DMS 273 (cell line): ENCODE results near the gene NRAS.
"Not testable (repeated sequence)": the region's sequence is repeated elsewhere in the genome, so short reads cannot be mapped to it uniquely, and the experiment has no call there.

Experiments
- DNase-seq: peaks from one replicate; lab custom pipeline; 2025; ENCODE audit not compliant: unreplicated experiment; lab: John Stamatoyannopoulos, UW

Gene NRAS

DNA sequence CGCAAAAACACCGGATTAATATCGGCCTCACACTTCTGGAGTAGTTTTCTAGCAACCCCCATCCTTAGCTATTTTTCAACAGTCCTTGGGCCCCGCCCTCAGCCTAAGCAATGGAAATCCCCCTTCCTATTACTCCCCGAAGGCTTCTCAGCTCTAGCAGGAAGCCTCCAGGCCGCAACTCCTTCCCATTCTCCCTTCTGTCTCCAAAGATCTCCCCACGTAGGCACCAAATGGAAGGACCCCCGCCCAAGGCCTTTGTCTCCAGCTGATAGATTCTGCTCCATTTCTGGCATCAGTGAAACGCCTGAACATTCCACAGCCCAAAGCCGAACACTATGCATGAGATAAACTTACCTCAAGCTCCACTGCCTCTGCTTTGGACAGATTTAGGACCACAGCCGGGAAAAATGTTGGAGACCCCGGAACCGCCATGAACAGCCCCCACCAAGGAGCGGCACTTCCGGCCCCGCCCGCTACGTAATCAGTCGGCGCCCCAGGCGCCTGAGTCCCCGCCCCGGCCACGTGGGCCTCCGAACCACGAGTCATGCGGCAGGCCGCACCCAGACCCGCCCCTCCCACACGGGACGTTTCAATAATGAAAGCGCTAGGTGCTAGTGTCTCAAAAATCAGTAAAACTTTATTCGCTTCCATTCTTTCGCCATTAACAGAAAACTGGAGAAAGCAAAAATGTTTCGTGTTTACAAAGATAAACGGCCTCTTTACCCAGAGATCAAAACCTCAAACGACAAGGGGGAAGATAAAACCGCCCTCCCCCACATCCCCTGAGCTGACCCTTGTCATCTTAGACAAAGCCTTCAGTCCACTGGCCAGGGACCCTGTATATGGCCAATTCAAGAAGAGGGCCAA, at the start of gene NRAS:
NRAS (minus strand) TSS at position 468 of the 867 bp plus-strand sequence. CDS start 611 bp downstream, outside the sequence.
- peak; percentile 98 for DNase-seq

DNA sequence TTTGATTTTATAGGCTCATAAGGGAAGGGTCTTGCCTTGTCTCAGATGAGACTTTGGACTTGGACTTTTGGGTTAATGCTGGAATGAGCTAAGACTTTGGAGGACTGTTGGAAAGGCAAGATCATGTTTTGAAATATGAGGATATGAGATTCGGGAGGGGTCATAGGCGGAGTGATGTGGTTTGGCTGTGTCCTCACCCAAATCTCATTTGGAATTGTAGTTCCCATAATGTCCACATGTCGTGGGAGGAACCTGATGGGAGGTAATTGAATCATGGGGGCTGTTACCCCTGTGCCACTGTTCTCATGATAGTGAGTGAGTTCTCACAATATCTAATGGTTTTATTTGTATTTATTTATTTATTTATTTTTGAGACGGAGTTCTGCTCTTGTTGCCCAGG, 48.1 kb upstream of the NRAS start:
- peak; percentile 24 for DNase-seq

DNA sequence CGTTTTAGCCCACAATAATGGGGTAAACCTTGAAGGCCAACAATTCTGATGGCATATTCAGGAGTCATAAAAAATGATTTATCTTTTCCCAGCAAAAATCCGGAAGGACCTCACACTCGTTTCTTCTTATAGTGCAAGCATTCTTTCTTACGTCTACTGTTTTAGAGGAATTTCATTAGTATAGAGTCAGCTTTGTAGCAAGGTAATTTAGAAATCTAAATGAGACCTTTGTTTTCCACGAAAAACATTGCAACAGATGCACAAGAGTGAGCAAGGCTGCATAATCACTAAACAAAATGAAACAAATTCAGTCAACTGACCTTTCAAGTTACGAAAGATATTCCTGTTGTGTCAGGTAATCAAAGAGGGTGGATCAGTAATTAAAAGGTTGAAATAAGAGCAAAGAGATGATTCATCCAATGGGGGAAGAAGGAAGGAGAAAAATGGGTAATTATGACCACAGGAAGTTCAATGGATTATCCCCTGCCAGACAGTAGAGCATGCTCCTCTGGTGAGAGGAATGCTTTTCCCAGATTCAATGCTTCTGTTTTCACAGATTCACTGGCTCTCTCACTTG, 41.8 kb upstream of the NRAS start:
- no peak for DNase-seq

DNA sequence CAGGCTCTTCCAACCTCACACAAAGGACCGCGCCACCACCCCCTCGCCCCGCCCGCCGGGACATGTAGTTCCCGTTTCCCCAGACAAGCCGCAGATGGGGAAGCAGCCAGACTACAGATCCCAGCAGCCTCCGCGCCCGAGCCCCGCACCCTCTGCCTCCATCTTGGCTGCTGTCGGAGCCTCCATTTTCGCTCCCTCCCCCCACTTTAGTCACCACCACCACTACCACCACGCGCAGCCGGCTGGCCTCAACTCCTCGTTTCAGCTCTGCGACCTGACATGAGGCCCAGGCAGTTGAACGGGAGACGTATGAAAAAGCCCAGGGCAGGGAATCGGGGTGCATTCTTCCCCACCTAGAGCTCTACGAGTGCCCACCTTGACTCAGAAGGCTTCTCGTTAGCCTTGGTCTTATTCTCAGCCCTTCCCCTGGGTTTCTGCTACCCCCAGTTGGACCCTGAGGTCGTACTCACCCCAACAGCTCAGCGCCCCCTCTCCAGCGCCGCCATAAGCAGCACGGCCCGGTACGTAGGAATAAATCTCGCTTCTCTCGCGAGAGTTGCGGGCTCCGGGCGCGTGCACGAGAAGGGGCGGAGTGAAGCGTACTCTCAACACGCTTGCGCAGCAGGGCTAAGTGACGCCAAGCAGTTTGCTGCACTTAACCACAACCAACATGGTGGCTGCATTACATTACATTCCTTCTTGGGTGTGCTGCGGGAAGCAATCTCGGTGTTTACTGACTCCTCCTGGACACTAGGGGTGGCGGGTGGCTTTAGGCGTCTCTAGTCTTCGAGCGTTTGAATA, 41.1 kb upstream of the NRAS start, which contains the start of gene CSDE1:
CSDE1 (minus strand) TSS at position 530 of the 801 bp plus-strand sequence. CDS start 18,094 bp downstream, outside the sequence.
- DNase-seq: peak; percentile 99

DNA sequence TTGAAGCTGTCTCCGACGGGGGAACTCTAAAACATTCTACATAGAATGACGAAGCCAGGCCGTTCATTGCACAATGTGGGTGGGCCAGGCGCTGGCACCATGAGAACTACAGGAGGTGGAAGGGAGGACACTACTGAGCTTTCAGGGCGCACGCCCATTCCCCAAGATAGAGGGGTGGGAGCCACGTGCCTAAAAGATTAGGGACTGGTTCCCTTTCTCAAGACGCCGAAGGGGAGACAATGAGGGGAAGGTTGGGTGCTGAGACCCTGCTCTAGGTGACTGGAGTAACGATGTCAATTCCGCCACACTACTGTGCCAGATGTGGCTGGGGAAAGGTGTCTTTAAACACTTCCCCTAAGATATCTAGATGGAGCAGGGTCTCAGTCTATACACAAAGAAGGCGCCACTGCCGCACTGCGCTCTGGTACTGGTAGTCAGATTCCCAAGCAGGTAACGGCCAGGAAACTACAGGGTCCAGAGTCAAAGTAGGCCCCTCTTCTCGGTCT, 40.4 kb upstream of the NRAS start:
- DNase-seq: peak; percentile 55

DNA sequence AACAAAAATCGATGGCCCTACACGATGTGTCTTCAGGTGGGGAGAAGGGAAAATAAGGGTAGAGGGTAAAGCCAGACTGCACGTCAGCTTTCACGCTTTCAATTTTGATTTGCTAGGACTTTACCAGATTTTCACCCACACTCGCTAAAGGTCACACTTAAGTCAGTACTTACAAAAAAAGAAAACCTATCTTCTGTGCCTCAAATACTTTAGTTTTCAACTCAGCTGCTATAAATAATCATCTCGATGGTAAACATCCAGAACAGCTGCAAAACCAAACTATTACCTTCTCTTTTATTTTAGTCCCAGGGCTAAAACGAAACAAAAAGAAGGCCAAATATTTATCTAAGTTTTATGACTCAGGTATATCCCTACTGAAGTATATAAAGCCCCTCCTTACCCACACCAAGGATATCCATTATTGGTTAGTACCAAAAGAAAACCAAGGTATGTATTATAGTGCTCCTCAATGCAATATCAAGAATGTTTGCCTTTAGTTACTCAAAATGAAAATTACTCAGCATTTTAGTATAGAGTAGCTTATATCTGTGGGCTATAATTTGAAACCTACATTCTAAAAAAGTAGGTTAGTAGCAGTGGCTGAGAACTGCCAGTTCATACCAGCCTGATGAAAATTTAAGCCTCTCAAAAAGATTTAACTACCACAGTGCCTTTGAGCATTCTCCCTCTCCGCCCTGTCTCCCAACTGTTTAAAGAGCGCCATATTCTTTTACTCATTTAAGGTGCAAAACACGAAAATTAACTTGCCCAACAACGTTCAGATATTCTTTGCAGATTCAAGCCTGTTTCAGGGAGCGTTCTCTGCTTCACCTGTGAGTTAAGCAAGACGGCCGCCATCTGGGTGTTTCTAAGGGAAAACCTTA, 39.7 kb upstream of the NRAS start:
- DNase-seq: peak; percentile 38

DNA sequence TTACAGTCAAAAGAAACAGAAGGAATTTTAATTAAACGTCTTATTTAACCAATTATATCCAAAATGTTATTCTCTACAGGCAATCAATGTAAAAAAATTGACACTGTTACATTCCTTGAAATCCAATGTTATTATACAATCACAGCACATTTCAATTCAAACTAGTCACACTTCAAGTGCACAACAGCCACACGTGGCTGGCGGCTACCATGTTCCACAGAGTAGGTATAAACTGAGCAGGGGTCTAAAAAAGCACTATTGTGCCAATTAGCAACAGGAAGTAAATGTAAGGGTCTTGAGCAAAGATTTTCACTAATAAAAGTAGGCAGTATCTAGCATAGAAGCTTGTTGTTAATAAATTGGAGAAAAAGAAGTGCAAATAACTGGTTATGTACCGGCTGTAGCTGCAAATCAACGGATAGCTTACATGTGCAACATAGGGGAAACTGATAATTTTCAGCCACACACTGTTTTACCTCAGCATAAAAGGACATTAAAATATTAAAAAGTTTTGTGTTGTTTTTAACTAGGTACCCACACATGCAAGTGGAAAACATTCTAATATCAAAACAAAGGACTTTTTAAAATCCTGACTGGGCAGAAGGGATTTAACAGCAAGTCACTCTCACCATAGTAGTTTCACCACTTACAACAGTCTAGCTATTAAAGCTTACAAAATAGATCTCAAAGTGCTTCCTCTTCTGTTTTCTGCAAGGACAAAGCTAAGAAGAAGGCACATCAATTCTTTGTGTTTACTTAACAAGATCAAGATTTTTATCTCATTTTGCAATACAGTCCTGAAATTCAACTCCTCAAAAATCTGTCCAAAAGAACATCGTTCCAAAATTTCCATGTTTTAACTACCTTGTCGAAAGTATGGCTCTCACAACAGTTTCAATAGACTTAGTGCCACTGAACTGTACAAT, 38.7 kb upstream of the NRAS start:
- DNase-seq: no peak

DNA sequence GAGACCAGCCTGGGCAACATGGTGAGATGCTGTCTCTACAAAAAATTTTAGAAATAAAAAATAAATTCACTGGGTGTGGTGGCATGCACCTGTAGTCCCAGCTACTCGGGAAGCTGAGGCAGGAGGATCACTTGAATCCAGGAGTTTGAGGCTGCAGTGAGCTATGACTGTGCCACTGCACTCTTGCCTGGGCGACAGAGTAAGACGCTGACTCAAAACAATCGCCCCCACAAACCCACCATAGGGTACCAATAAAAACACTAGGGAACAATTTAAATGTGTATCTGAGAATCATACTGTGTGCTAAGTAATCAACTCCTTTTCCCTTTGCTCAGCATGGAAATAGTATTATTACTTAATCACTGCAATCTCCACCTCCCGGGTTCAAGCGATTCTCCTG, 37.1 kb upstream of the NRAS start:
- not testable (repeated sequence) for DNase-seq

DNA sequence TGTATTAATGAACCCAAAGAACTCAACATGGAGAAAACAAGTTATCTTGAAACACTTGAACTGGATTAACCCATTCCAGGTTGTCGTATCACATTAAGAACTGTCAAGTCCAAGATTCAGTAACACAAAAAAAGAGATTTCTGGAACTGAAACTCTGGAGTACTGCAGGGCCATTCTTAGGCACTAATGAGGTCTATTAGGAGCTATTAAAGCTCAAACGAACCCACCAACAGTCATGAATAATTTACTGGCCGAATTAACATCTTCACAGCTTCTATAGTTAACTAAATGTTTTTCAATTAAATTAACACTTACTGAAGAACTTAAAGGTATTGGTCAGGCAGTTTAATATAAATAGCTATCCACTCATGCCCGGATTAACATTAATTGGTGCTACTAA, 36.6 kb upstream of the NRAS start:
- no peak for DNase-seq

DNA sequence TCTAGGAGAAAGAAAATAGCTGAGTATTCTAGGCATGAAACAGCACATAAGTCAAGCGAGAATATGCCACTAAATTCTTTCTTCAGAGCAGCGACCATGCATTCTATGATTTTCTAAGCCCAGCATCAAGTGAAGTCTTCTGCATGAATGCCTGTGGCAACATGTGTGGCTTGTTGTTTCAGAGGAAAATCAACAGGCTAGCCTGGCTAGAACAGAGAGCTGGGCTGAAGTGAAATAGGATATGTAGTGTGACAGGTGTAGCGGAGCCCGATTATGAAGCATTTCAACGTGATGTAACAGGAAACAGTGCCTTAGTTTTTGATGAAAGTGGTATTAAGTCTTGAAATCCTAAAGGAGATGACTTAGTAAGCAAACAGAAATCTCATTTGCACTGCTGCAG, 34.2 kb upstream of the NRAS start:
- no peak for DNase-seq

DNA sequence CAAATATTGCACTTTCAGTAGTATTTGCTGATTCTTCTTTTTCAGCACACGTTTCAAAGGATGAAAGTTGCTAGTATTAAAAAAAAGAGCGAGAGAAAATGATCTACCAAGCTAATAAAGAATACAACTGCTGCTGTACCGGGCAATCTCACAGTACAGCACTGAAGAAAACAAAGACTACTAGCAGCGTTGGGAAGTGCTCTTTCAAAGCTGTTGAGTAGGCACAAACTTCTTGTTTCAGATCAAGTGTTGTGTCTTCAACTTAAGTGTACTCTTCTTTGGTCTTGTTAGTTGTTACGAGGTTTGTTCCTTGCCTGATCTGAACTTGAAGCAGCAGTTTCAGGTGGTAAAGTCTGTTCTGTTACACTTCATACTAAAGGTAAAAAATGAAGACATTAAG, 33.3 kb upstream of the NRAS start:
- DNase-seq: no peak

DNA sequence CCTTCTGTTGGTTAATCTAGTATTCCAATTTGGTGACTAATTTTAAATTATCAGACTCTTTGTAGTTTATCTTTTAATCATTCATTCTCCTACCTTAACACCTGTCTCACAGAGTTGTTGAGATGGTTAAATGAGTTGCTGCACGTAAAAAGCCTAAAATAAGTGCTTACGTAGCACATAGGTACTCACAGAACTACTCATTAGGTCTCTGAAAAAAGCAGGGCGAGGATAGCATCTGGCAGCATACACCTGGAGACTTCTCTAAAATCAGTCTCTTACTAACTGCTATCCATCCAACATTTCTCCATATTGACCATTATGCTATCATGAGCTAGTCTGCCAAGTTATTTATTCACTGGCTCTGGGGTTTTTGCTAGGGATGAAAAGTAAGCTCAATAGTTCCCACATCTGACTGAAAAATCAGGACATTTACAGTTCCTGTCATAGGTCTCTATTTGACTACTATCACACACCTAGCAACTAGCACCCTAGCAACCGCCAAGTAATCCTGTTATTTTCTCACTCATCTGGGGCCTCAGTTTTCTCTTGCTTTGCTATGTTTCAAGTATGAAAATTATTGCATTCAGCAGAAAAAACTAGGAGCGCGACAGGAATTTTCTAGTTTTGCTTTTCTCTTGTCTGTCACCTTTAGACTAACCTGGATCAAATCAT, 30.0 kb upstream of the NRAS start:
- DNase-seq: no peak

DNA sequence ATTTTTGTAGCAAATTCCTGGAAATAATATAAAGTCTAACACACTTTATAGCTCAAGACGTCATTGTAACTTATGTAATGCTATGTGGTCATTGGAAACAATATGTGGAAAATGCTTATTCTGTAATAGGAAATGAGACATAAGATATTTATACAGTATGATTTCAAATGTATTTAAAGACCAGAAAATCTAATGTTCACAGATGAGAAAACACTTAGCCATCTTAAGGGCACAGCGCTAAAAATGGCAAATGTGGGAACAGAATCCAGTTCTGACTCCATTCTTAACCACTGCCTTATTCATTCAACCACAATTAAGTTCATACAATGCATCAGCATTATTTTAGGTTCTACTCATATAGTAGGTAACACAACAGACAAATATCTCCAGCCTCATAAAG, 28.7 kb upstream of the NRAS start:
- DNase-seq: no peak

DNA sequence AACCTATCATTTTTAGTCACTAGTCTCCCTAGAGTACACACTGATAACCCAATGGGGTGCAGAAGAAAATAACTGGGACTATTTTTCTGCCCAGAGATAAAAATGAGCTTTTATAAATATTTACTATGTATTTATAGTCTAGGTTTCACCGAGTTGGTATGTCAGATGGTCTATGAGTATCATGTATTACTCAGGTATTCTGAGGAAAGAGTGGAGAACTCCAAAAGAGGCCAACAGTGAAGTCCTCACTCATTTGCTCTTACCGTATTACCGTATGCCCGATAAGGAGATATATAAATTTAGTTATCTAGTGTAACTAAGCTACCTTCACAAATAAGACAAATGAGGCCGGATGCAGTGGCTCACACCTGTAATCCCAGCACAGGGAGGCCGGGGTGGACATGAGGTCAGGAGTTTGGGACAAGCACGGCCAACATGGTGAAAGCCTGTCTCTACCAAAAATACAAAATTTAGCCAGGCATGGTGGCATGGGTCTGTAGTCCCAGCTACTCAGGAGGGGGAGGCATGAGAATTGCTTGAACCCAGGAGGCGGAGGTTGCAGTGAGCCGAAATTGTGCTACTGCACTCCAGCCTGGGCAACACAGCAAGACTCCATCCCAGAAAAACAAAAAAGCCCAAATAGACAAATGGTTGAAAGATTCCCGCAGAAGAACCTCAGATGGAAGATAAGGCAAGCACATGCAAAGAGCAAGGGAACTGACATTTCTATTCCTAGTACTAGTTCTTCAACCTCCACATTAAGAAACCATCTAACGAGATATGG, 25.6 kb upstream of the NRAS start:
- DNase-seq: no peak

DNA sequence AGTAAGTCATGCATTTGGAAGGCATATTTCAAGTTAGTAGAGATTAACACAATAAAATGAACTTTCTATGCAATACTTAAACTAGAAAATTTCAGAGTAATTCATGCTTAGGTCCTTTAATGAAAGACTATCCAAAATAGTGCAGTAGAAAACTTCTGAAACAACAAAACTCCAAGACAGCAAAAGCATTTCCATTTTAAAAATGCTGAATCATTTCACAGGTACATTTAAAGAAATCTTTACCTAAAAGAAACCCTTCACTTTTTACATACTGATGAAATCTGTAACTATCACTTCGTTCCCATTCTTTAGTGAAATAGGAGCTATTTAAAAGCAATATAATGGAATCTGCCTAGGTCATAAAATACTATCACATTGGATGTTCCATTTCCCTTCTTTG, 23.8 kb upstream of the NRAS start:
- no peak for DNase-seq

DNA sequence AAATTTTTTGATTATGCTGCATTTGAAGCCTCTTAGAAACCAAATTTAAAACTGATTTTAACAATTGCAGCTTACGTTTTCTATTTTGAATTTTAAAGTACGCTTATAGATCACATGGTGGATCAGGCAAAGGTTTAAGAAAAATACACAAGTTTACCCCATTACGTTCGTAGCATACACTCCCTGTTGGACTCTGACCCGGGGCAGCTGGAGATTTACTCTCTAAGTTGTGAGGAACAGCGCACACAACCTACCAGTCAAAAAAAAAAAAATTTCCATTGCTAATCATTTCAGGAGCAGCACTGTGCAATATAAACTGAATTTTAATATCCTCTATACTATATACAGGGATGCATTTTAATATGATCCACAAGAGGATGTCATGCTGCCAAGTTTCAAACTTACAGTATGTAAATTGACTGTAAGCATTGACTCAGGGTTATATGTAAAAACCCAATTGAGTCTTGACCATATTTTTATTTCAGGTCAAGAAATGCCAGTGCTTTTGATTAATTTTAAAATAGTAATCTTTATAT, 20.8 kb upstream of the NRAS start:
- DNase-seq: no peak

DNA sequence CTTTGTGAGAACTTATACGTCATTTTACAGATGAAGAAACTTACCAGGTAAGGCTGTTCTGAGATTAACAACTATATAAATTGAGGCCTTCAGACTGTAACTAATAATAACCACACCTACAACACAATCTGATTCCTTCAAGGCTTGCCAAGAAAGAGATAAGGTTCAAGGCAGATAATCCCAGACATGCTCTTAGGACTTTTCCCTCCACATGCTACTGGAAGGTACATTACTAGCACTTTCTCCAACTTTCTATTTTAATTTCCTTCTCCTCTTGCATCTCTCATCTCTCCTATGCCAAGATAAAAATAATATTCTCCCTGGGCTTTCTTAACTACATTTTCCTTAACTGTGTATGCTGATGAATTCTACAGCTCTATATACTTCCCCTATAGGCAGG, 18.9 kb upstream of the NRAS start:
- DNase-seq: no peak

DNA sequence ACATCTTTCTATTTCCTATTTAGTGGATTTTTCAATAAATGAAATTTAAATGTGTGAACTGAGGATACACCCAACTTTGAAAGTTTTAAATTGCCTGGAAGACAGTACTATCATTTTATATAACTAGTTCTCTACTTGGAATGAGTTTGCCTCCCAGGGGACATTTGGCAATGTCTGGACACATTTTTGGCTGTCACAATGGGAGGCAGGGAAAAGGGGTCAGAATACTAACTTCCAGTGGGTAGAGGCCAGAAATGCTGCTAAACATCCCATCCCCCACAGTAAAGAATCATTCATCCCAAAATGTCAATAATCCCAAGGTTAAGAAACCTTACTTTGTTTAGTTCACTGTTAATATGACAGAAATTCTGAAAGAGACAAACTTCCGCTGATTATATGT, 13.2 kb upstream of the NRAS start:
- DNase-seq: no peak
